MM.1S (cell line): ENCODE measurements around the gene TIMM23.

Experiments used
- CTCF ChIP-seq: fragments of 300-600 bp; sonication (generic); IDR thresholded peaks from 2 replicates; pipeline ENCODE4 v1.5.1; 2016; ENCODE audit warnings: antibody characterized with exemption, low read length, mixed read lengths
- EZH2phosphoT487 ChIP-seq: fragments of 300-600 bp; sonication (generic); IDR thresholded peaks from 2 replicates; pipeline ENCODE4 v1.6.1; 2018; ENCODE audit warnings: antibody characterized with exemption, low read length

DNA sequence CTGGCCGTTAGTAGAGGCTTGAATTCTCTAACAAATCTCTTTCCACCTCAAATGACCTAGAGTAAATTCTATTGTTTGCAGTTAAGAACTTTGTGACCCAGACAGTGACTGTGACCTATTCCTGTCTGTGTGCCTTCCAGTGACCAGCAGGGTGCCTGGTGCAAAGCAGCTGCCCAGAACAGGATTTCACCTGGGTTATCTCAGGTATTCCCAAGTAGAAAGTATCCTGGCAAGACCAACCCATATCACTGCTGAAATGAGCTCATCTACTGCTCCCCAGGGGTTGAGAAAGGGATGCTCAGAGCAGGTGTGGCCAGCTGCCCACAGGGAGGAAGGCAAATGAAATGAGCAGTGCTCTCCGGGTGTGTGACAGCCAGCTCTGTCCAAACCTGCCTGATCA lies 75.9 kb downstream of the TIMM23 start:
- TF ChIP-seq CTCF (no peak), EZH2phosphoT487 (no peak)
